Measurements from ENCODE around the gene MC5R. TPM values are rescaled to one million over a fixed set of nuclear protein-coding genes. Genes with fewer than 3 reads are reported as not detected.
A peak's percentile ranks its signal among the peaks of the same experiment; 100 is the strongest.
"Not testable (repeated sequence)": the region's sequence is repeated elsewhere in the genome, so short reads cannot be mapped to it uniquely, and the experiment has no call there.

MC5R gene
- total RNA-seq, 1 experiment from 2014 or later: not detected

GRCh38 chr18:13831864-13832508 lies 8.0 kb downstream of the MC5R start:
- DNase-seq (ENCODE audit: low read depth, low spot score): peak; percentile 52
- in situ Hi-C loops (cut with HindIII; ENCODE audit: low pct_unique_long_range_greater_than_20kb, low sequenced_read_pairs): no loop called here

DNA sequence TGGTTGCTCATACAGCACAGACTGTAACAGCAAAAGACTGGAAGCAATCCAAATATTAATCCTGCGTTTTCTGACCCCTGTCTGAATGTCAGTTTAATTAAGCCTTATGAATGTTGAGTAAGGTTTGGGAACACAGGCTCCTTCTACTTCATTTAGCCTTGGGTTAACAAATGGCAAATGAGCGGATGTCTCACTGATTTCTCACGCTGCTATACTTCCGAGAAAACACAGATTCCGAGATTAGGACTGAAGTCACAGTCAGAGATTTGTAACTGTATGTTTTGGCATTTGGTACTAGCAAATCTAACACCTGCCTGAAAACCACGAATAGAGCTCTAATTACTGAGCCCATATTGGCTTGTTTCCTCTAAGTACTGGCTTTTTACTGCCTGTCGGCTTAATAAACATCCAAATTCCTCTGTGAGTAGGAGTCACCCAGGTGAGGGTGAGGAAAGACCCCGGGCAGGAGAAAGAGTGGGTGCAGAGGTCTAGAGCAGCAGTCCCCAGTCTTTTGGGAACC lies 10.6 kb downstream of the MC5R start:
- in situ Hi-C loops (cut with HindIII; ENCODE audit: low pct_unique_long_range_greater_than_20kb, low sequenced_read_pairs): no loop called here
- no peak for DNase-seq (ENCODE audit: low read depth, low spot score)

- DNase-seq (ENCODE audit: low read depth, low spot score): no peak
- in situ Hi-C loops (cut with HindIII; ENCODE audit: low pct_unique_long_range_greater_than_20kb, low sequenced_read_pairs): no loop called here
Measured at GRCh38 chr18:13835202-13835601, 11.3 kb downstream of the MC5R start.

- DNase-seq (ENCODE audit: low read depth, low spot score): no peak
- in situ Hi-C loops (cut with HindIII; ENCODE audit: low pct_unique_long_range_greater_than_20kb, low sequenced_read_pairs): no loop called here
Measured at GRCh38 chr18:13836559-13836958, 12.6 kb downstream of the MC5R start.

DNA sequence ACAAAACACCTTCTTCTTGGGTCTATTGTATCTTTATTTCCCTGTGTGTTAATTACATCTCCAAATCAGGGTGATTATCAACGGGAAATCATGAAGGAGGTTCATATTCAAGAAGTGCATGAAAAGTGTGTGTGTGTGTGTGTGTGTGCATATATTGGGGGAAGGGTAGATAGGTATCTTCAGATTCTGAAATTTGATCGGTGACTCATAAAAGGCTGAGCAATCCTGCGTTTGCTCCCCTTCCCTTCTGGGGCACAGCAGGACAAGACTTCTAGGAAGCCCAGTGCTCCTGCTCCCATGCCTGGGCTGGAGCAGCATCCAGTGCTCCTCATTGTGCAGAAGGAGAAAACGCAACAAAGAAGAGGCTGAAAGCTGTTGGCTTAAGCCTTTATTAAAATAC lies 25.8 kb downstream of the MC5R start:
- DNase-seq (ENCODE audit: low read depth, low spot score): no peak
- in situ Hi-C loops (cut with HindIII; ENCODE audit: low pct_unique_long_range_greater_than_20kb, low sequenced_read_pairs): no loop called here

DNA sequence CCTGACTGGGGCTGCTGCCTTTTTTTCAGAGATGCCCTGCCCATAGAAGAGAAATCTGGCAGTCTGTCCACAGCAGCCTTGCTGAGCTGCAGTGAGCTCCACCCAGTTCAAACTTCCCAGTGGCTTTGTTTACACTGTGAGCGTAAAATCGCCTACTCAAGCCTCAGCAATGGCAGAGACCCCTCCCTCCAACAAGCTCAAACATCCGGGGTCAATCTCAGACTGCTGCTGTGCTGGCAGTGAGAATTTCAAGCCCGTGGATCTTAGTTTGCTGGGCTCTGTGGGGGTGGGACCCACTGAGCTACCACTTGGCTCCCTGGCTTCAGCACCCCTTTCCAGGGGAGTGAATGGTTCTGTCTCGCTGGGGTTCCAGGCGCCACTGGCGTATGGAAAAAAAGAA lies 38.9 kb downstream of the MC5R start:
- DNase-seq (ENCODE audit: low read depth, low spot score); in situ Hi-C loops (cut with HindIII; ENCODE audit: low pct_unique_long_range_greater_than_20kb, low sequenced_read_pairs): not testable (repeated sequence)

GRCh38 chr18:13868501-13869271 lies 44.7 kb downstream of the MC5R start:
- DNase-seq (ENCODE audit: low read depth, low spot score): no peak
- in situ Hi-C loops (cut with HindIII; ENCODE audit: low pct_unique_long_range_greater_than_20kb, low sequenced_read_pairs): no loop called here

DNA sequence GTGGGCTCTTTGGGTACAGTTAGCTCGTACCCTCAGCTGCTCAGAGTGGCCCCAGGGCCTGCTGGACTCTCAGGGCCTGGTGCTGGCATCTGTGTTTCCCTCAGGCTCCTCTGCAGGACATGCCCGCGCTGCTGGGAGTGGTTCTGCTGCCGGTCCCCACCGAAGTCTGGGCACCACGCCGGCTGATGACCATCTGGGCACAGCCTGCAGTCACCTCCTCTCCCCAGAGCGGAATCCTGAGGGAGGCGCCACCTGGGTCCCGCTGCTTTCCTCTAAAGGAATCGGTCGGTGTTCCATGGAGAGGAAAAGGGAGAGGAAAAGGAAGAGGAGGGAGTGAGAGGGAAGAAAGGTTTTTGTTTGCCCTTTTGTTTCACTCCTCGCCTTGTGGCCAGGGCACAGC lies 47.8 kb downstream of the MC5R start:
- in situ Hi-C loops (cut with HindIII; ENCODE audit: low pct_unique_long_range_greater_than_20kb, low sequenced_read_pairs): no loop called here

DNA sequence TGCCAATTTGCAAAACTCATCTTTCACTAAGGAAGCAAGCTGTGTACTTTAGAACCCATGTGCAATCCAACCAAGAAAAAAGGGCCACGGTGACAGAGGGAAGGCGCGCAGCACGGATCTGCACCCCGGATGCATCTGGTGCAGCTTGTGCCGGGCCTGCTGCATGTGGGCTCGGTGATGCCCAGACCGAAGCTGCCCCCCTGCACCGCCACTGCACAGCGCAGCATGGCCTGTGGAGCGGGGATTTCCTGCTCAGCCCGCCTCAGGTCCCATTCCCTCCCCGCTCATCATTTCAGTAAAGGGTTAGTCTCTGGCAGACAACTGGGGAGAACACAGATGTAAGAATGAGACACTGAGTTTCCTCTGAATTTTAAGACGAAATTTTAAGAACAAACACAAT lies 48.4 kb downstream of the MC5R start:
- DNase-seq (ENCODE audit: low read depth, low spot score): no peak
- in situ Hi-C loops (cut with HindIII; ENCODE audit: low pct_unique_long_range_greater_than_20kb, low sequenced_read_pairs): no loop called here

More for the DNA sequence above, 47.8 kb downstream of the MC5R start:
- DNase-seq (ENCODE audit: low read depth, low spot score): no peak

GRCh38 chr18:13872932-13873331 lies 49.0 kb downstream of the MC5R start:
- in situ Hi-C loops (cut with HindIII; ENCODE audit: low pct_unique_long_range_greater_than_20kb, low sequenced_read_pairs): no loop called here
- DNase-seq (ENCODE audit: low read depth, low spot score): no peak

GRCh38 chr18:13874558-13874957 lies 50.6 kb downstream of the MC5R start:
- DNase-seq (ENCODE audit: low read depth, low spot score): no peak
- in situ Hi-C loops (cut with HindIII; ENCODE audit: low pct_unique_long_range_greater_than_20kb, low sequenced_read_pairs): no loop called here

Other genes starting within 250 kb of the MC5R start
- gene FAM210A, start 97.6 kb upstream of the MC5R start, total RNA-seq (2014; rRNA removed; shearing (Covaris generic)): 124 and 142 TPM in 2 replicates
- 80.9 and 90.1 TPM in 2 replicates for gene RNMT, start 97.5 kb upstream of the MC5R start, total RNA-seq (2014; rRNA removed; shearing (Covaris generic))
- not detected in 2 replicates for gene MC2R, start 91.4 kb downstream of the MC5R start, total RNA-seq (2014; rRNA removed; shearing (Covaris generic))

Measured in SK-MEL-5 (cell line).